Loucy (cell line): ENCODE results near the gene RBMS3.

Experiments used
- H2AFZ ChIP-seq: fragments of 200-600 bp; sonication (generic); 2 replicates; pipeline ENCODE4 v1.6.0; 2016; ENCODE audit warnings: antibody characterized with exemption, mild to moderate bottlenecking, low read length, moderate library complexity
- H3F3A ChIP-seq: fragments of 200-600 bp; 2 replicates; pipeline ENCODE4 v1.6.0; 2016; ENCODE audit warnings: antibody characterized with exemption, low read depth, mild to moderate bottlenecking
- H3K27me3 ChIP-seq: fragments of 200-600 bp; sonication (generic); 2 replicates; pipeline ENCODE4 v1.6.1; 2014; ENCODE audit warnings: low read length, mild to moderate bottlenecking; ENCODE audit not compliant: insufficient read depth, poor library complexity, severe bottlenecking
- H3K36me3 ChIP-seq: fragments of 200-600 bp; sonication (generic); 2 replicates; pipeline ENCODE4 v1.6.1; 2016; ENCODE audit warnings: low read length; ENCODE audit not compliant: insufficient read depth
- H3K4me1 ChIP-seq: fragments of 200-600 bp; sonication (generic); 2 replicates; pipeline ENCODE4 v1.5.1; 2014; ENCODE audit warnings: low read length, mild to moderate bottlenecking; ENCODE audit not compliant: insufficient read depth, poor library complexity, severe bottlenecking
- H3K4me2 ChIP-seq: fragments of 200-600 bp; sonication (generic); 2 replicates; pipeline ENCODE4 v1.6.0; 2014; ENCODE audit warnings: antibody characterized with exemption, low read length, low read depth, mild to moderate bottlenecking; ENCODE audit not compliant: poor library complexity, severe bottlenecking
- H3K4me3 ChIP-seq: fragments of 200-600 bp; sonication (generic); 2 replicates; pipeline ENCODE4 v1.5.1; 2014; ENCODE audit warnings: low read length, mild to moderate bottlenecking, mixed read lengths; ENCODE audit not compliant: poor library complexity, severe bottlenecking
- H3K79me2 ChIP-seq: fragments of 200-600 bp; sonication (generic); 2 replicates; pipeline ENCODE4 v1.6.1; 2014; ENCODE audit warnings: low read length; ENCODE audit not compliant: insufficient read depth
- H3K9ac ChIP-seq: fragments of 200-600 bp; sonication (generic); 2 replicates; pipeline ENCODE4 v1.6.0; 2014; ENCODE audit warnings: mild to moderate bottlenecking, low read depth, low read length, moderate library complexity; ENCODE audit not compliant: poor library complexity, severe bottlenecking
- H3K9me2 ChIP-seq: fragments of 200-600 bp; sonication (generic); replicated peaks from 2 replicates; pipeline ENCODE4 v1.6.1; 2016; ENCODE audit warnings: low read depth, low read length, mixed read lengths
- H3K9me3 ChIP-seq: fragments of 200-600 bp; sonication (generic); 2 replicates; pipeline ENCODE4 v1.6.1; 2014; ENCODE audit warnings: mild to moderate bottlenecking, antibody characterized with exemption, low read length, low read depth; ENCODE audit not compliant: insufficient read depth
- H4K20me1 ChIP-seq: fragments of 200-600 bp; sonication (generic); 2 replicates; pipeline ENCODE4 v1.6.0; 2014; ENCODE audit warnings: antibody characterized with exemption, low read length, mild to moderate bottlenecking; ENCODE audit not compliant: insufficient read depth, poor library complexity, severe bottlenecking
- CTCF ChIP-seq: fragments of 200-600 bp; sonication (generic); conservative IDR thresholded peaks from 2 replicates; pipeline ENCODE4 v1.5.1; 2014; ENCODE audit warnings: mild to moderate bottlenecking, antibody characterized with exemption, low read length
- EZH2phosphoT487 ChIP-seq: fragments of 200-600 bp; IDR thresholded peaks from 2 replicates; pipeline ENCODE4 v1.6.1; 2018; ENCODE audit warnings: antibody characterized with exemption, mild to moderate bottlenecking, moderate library complexity, borderline replicate concordance

Gene RBMS3

GRCh38 chr3:29796808-29797207 is 515.9 kb downstream of the RBMS3 start:
- no peak for TF ChIP-seq EZH2phosphoT487
- TF ChIP-seq CTCF, result no peak
- Histone ChIP-seq H3K9me3 (no peaks in the 10 kb centered on the region), H3K4me2 (no peak overlapping the region), H3K36me3 (no peaks in the 10 kb centered on the region), H4K20me1 (no peaks in the 10 kb centered on the region), H3K9me2 (no peaks in the 10 kb centered on the region), H3K4me3 (no peak overlapping the region), H3K27me3 (no peaks in the 10 kb centered on the region), H3F3A (no peaks in the 10 kb centered on the region), H3K79me2 (no peaks in the 10 kb centered on the region), H2AFZ (no peak overlapping the region), H3K9ac (no peak overlapping the region), H3K4me1 (no peaks in the 10 kb centered on the region)

DNA sequence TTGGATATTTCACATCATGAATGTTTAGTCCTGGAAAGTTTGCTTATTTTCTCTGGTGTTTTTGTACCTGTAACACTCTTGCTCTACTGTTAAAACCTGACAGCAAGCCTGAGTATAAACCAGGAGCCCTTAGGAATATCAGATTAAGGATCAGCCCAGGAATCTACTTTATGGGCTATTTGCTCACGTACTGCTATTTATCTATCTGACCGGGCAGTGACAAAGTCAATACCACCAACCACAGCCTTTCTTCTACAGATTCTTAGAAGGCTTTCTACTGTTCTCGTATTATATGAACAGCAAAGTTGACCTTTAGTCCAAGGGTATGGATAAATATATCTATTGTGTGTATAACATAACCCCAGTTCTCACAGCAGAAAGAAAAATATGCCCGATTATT is 521.2 kb downstream of the RBMS3 start:
- Histone ChIP-seq H3K9me3 (no peaks in the 10 kb centered on the region), H3K4me3 (no peak overlapping the region), H3K27me3 (no peaks in the 10 kb centered on the region), H3K79me2 (no peaks in the 10 kb centered on the region), H3K36me3 (no peaks in the 10 kb centered on the region), H4K20me1 (no peaks in the 10 kb centered on the region), H3K4me1 (no peaks in the 10 kb centered on the region), H3K4me2 (no peak overlapping the region), H3K9ac (no peak overlapping the region), H3F3A (no peaks in the 10 kb centered on the region), H2AFZ (no peak overlapping the region), H3K9me2 (no peaks in the 10 kb centered on the region)
- no peak for TF ChIP-seq EZH2phosphoT487
- TF ChIP-seq CTCF, result no peak

DNA sequence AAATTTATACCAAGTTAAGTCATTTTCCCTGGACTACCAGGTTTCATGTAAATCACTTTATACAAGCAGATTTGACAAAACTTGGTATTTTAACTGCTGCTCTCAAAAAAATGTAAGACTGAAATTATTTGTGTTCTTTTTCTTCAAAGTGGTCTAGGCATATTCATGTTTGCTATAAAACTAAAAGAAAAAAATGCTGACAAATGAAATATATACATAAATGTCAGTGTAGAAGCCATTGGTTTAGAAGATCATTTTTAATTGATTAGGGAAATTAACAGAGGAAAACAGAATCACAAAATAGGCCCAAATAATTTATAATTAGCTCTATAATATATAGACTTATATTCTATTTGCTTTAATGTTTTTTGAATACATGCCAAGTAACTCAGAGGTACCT is 523.2 kb downstream of the RBMS3 start:
- H3F3A ChIP-seq, result no peaks in the 10 kb centered on the region
- no peak overlapping the region for H3K4me2 ChIP-seq
- H3K4me1 ChIP-seq, result no peaks in the 10 kb centered on the region
- H3K27me3 ChIP-seq, result no peaks in the 10 kb centered on the region
- no peaks in the 10 kb centered on the region for H4K20me1 ChIP-seq
- no peaks in the 10 kb centered on the region for H3K36me3 ChIP-seq
- H3K9me2 ChIP-seq, result no peaks in the 10 kb centered on the region
- H3K9me3 ChIP-seq, result no peaks in the 10 kb centered on the region
- no peak overlapping the region for H2AFZ ChIP-seq
- no peak overlapping the region for H3K9ac ChIP-seq
- no peak overlapping the region for H3K4me3 ChIP-seq
- H3K79me2 ChIP-seq, result no peaks in the 10 kb centered on the region
- TF ChIP-seq EZH2phosphoT487 (no peak), CTCF (no peak)
